Retinal pigment epithelial cell (primary cell): ENCODE results near the gene ZNF384.
A peak's percentile ranks its signal among the peaks of the same experiment; 100 is the strongest.

Source experiments
- DNase-seq: peaks from one replicate; pipeline ENCODE4 v3.0.0-alpha.2; 2010; ENCODE audit warnings: low read depth
- H3K4me3 ChIP-seq: 2 replicates; pipeline ENCODE4 v1.5.1; 2011; ENCODE audit warnings: mild to moderate bottlenecking, low read length, control low read depth, moderate library complexity
- CTCF ChIP-seq: conservative IDR thresholded peaks from 2 replicates; pipeline ENCODE4 v1.5.1; 2011; ENCODE audit warnings: low read depth, low read length, control low read depth, inconsistent platforms

The ZNF384 gene

GRCh38 chr12:6698352-6699046 lies 9.3 kb upstream of the ZNF384 start:
- H3K4me3 ChIP-seq, result peak overlapping the region; percentile 7
- no peak for TF ChIP-seq CTCF
- DNase-seq, result no peak

- no peak overlapping the region for H3K4me3 ChIP-seq
- TF ChIP-seq CTCF, result peak; percentile 70
- no peak for DNase-seq
These were observed 8.6 kb upstream of the ZNF384 start for GRCh38 chr12:6697584-6698351.

- DNase-seq, result no peak
- H3K4me3 ChIP-seq, result no peak overlapping the region
- TF ChIP-seq CTCF, result no peak
These were observed 7.8 kb upstream of the ZNF384 start for GRCh38 chr12:6696690-6697583.

GRCh38 chr12:6695313-6696045 lies 6.3 kb upstream of the ZNF384 start:
- no peak overlapping the region for H3K4me3 ChIP-seq
- DNase-seq, result no peak
- TF ChIP-seq CTCF, result no peak

- TF ChIP-seq CTCF, result no peak
- no peak for DNase-seq
These were observed 5.5 kb upstream of the ZNF384 start for GRCh38 chr12:6694701-6695100.

GRCh38 chr12:6693832-6694355 lies 4.7 kb upstream of the ZNF384 start:
- TF ChIP-seq CTCF, result no peak
- H3K4me3 ChIP-seq, result no peak overlapping the region
- DNase-seq, result no peak

More at GRCh38 chr12:6694701-6695100, 5.5 kb upstream of the ZNF384 start:
- H3K4me3 ChIP-seq, result no peak overlapping the region
